GM18519 (cell line): ENCODE results near the gene BCAS3.

Experiments used
- ATAC-seq: cut with Tn5 transposase; IDR thresholded peaks from one replicate; pipeline ENCODE4 v1.9.1; 2021; ENCODE audit warnings: mild to moderate bottlenecking, moderate library complexity; ENCODE audit not compliant: unreplicated experiment, low FRiP score

The BCAS3 gene

GRCh38 chr17:61299517-61300513 is 622.2 kb downstream of the BCAS3 start:
- ATAC-seq = no peak

- ATAC-seq = no peak
Measured at GRCh38 chr17:61302953-61303816, 625.5 kb downstream of the BCAS3 start.

- ATAC-seq = no peak
Measured at GRCh38 chr17:61303817-61304096, 626.1 kb downstream of the BCAS3 start.

DNA sequence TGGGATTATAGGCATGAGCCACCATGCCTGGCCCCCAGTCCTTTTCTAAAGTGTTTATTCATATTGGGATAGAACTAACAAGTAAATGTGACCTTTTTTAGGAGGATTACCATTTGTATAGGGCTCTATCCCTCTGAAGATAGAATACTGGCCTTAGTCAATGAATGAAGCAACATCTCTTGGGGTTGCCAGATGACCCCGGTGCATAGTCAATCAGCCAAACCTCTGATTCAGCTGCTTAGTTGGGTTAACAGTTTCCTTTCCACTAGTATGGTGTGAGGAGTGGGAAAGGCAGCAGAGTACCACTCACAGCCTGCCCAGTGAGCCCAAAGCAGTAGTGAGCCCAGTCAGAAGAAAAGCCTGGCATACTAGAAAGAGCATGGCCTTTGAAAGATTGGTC is 627.4 kb downstream of the BCAS3 start:
- ATAC-seq = no peak

GRCh38 chr17:61306003-61306402 is 628.4 kb downstream of the BCAS3 start:
- no peak for ATAC-seq

GRCh38 chr17:61307905-61308886 is 630.5 kb downstream of the BCAS3 start:
- ATAC-seq = no peak

- ATAC-seq = no peak
Measured at GRCh38 chr17:61309362-61310256, 632.0 kb downstream of the BCAS3 start.

GRCh38 chr17:61310590-61310989 is 632.9 kb downstream of the BCAS3 start:
- ATAC-seq = no peak

DNA sequence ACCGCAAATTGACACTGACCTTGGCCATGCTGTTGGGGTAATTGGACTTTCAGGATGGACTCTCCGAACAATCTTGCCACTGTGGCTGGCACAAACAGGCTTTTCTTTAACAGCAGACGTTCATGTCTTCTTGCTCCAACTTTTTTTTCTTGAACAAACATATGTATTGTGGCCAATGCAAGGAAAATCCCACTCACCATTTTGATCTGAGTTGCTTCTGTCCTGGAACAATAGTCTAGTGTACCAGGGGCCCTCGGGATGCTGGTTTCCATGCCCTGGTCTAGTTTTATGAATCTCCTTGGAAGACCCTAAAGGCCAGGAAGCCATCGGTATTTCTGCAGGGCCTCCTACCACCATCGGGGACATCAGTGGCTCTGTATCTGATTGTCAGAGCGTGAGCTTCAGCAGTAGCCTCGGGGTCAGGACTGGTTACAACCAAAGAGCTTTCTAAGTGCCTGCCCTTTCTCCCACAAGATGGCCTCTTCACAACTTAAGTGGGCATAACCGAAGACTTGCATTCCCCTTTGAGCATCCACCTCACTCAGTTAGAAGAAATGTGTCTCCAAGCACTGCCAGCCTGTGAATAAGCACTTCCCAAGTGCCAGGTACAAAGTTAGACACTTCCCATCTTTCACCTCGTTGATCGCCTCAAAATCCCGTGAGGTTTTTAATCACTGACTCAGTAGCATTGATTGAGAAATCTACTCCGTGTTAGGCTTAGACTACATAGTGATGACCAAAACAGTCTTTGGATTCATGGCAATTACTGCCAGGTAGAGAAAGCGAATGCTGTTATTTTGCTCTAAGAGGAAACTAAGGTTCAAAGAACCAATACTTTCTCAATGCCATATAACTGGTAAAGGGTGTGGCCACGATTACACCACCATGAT is 635.0 kb downstream of the BCAS3 start:
- no peak for ATAC-seq

GRCh38 chr17:61313461-61314326 is 636.0 kb downstream of the BCAS3 start:
- no peak for ATAC-seq

DNA sequence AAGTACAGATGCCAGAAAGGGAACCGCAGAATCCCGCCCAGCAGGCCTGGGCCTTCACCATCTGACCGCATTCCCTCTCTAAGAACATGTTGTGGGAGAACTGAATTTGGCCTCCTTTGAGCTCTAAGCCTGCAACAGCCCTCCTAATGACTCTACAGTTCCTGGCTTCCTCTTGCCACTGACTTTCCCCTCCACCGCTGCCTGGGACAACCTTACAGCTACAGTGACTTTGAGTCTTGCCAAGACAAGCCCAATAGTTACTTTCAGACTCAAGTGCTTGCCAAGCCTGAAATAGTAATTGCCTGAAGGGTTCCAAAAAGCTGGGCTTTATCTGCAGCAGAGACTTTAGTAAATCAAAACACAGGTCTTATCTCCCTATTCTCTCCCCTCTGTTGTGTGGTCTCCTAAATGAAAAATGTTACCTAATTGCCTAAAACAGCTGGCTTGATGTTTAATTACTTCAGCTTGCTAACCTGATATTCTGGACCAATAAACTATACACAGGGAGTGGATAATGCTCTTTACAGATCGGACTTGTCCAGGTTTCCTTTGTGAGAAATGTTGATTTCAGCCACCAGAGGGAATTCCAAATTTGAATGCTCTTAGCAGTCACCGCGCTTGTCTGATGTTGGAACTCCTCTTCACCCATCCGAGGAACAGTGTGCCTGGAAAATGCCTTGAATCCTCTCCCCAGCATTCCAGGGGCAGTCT is 636.9 kb downstream of the BCAS3 start:
- ATAC-seq = no peak

- ATAC-seq = no peak
Measured at GRCh38 chr17:61316633-61317032, 639.0 kb downstream of the BCAS3 start.

GRCh38 chr17:61317779-61318178 is 640.1 kb downstream of the BCAS3 start:
- no peak for ATAC-seq

DNA sequence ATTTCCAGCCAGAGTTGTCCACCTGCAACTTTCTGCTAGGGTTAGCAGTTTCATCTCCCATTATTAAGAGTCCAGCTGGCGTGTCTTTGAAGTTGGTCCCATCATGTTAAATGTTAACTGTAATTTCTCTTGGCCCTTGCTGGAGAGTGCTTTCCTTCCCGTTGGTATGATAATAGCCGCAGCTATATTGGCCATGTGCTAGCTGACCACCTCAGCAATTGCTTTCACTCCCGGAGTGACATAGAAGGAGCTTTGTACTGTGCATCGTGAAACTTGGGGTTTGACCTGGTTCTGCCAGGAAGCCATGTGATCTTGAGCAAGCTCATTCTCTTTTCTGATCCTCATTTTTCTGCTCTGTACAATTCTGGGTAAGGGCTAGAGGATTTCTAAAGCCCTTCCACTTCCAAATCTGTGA is 641.0 kb downstream of the BCAS3 start:
- ATAC-seq = no peak

DNA sequence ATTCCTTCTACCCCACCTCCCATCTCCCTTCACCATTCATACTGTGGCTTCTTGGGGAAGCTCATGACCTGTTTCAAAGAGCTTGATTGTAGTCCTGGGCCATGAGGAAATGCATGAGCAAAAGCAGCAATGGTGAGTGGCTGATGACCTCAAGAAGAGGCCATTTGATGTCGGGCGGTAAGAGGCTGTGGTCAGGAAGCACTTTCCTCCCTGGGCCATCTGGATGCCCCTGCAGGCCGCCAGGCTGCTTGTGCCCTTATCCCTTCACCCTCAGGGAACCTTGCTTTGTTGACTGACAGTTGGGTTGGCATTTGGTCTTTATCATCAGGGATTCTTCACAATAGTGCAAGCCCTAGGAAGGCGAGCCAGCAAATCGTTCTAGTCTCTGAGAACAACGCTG is 643.7 kb downstream of the BCAS3 start:
- ATAC-seq = no peak

- ATAC-seq = no peak
Measured at GRCh38 chr17:61322325-61323002, 644.8 kb downstream of the BCAS3 start.
